Measurements from ENCODE around the gene OR2T4. TPM values are rescaled to one million over a fixed set of nuclear protein-coding genes. Genes with fewer than 3 reads are reported as not detected.

OR2T4 gene
- total RNA-seq = not detected
- polyA plus RNA-seq = not detected
- long read RNA-seq, donor 1 = 0 reads
- long read RNA-seq, donor 2 = 0 reads
- long read RNA-seq, donor 3 = 0 reads

GRCh38 chr1:248361121-248361715, at the start of gene OR2T4:
Gene OR2T4 (plus strand): TSS chr1:248361665. CDS start chr1:248361665, 0 bp downstream.
- 37 to 47% (median 44%) methylated on average over 3 of the region's 3 CpGs for WGBS, 3 donors
- TF ChIP-seq POLR2A (IDR thresholded peaks at IDR 0.05) (no peak), CTCF (IDR thresholded peaks at IDR 0.05) (no peak), EP300 (IDR thresholded peaks at IDR 0.05) (no peak)
- intact Hi-C loops (cut with DNase I) = no loop called here
- no peak for DNase-seq
- H3K27me3 ChIP-seq = no peaks in the 10 kb centered on the region
- H3K36me3 ChIP-seq = no peaks in the 10 kb centered on the region
- no peaks in the 10 kb centered on the region for H3K4me1 ChIP-seq (ENCODE audit: insufficient read depth)
- H3K27ac ChIP-seq = no peak within 1 kb of the TSS
- no peak within 1 kb of the TSS for H3K4me3 ChIP-seq
- no peaks in the 10 kb centered on the region for H3K9me3 ChIP-seq

GRCh38 chr1:248316796-248317195, 44.7 kb upstream of the OR2T4 start:
- H3K27ac ChIP-seq = no peak overlapping the region
- no peak overlapping the region for H3K4me3 ChIP-seq
- H3K4me1 ChIP-seq (ENCODE audit: insufficient read depth) = no peaks in the 10 kb centered on the region
- DNase-seq = no peak
- no peaks in the 10 kb centered on the region for H3K27me3 ChIP-seq
- WGBS, 3 donors = 81 to 87% (median 82%) methylated on average over 11 of the region's 11 CpGs
- H3K36me3 ChIP-seq = no peaks in the 10 kb centered on the region
- TF ChIP-seq POLR2A (IDR thresholded peaks at IDR 0.05) (no peak), EP300 (IDR thresholded peaks at IDR 0.05) (no peak), CTCF (IDR thresholded peaks at IDR 0.05) (no peak)
- intact Hi-C loops (cut with DNase I) = no loop called here
- no peaks in the 10 kb centered on the region for H3K9me3 ChIP-seq

- no peak within 1 kb of the TSS for H3K27ac ChIP-seq
- no peaks in the 10 kb centered on the region for H3K4me1 ChIP-seq (ENCODE audit: insufficient read depth)
- 74 to 87% (median 86%) methylated on average over 1 of the region's 1 CpG for WGBS, 3 donors
- no peak for TF ChIP-seq POLR2A (IDR thresholded peaks at IDR 0.05)
- no peak for TF ChIP-seq CTCF (IDR thresholded peaks at IDR 0.05)
- no peak for TF ChIP-seq EP300 (IDR thresholded peaks at IDR 0.05)
- DNase-seq = no peak
- no peaks in the 10 kb centered on the region for H3K27me3 ChIP-seq
- H3K9me3 ChIP-seq = no peaks in the 10 kb centered on the region
- H3K36me3 ChIP-seq = no peaks in the 10 kb centered on the region
- intact Hi-C loops (cut with DNase I) = no loop called here
- H3K4me3 ChIP-seq = no peak within 1 kb of the TSS
Observed at GRCh38 chr1:248324468-248324867, 37.0 kb upstream of the OR2T4 start, which contains the start of gene OR2M7. Gene OR2M7 (minus strand): TSS chr1:248324568. CDS start chr1:248324568, 0 bp downstream.

- intact Hi-C loops (cut with DNase I) = no loop called here
- H3K36me3 ChIP-seq = no peaks in the 10 kb centered on the region
- 38 to 51% (median 47%) methylated on average over 3 of the region's 3 CpGs for WGBS, 3 donors
Observed at GRCh38 chr1:248343451-248343850, 18.0 kb upstream of the OR2T4 start.

More at GRCh38 chr1:248343451-248343850, 18.0 kb upstream of the OR2T4 start:
- Histone ChIP-seq H3K4me3 (no peak overlapping the region), H3K27me3 (no peaks in the 10 kb centered on the region), H3K4me1 (ENCODE audit: insufficient read depth) (no peaks in the 10 kb centered on the region), H3K9me3 (no peaks in the 10 kb centered on the region), H3K27ac (no peak overlapping the region)
- no peak for TF ChIP-seq POLR2A (IDR thresholded peaks at IDR 0.05)
- TF ChIP-seq CTCF (IDR thresholded peaks at IDR 0.05) = no peak
- TF ChIP-seq EP300 (IDR thresholded peaks at IDR 0.05) = no peak
- no peak for DNase-seq

Data from ovary (tissue), 10 donors.